Mesendoderm (in vitro differentiated cells): ENCODE data around the gene AFF2.
A peak's percentile ranks its signal among the peaks of the same experiment; 100 is the strongest.

Source experiments
- DNase-seq: peaks from one replicate; pipeline ENCODE4 v3.0.0; 2013
- H2AK5ac ChIP-seq: 2 replicates; pipeline ENCODE4 v1.6.1; 2013; ENCODE audit warnings: low read length, inconsistent platforms
- H2BK120ac ChIP-seq: 2 replicates; pipeline ENCODE4 v1.6.1; 2013; ENCODE audit warnings: low read depth, mild to moderate bottlenecking, low read length, moderate library complexity, mixed read lengths
- H2BK15ac ChIP-seq: replicated peaks from 2 replicates; pipeline ENCODE4 v1.6.1; 2013; ENCODE audit warnings: low read depth, mild to moderate bottlenecking, moderate library complexity
- H2BK5ac ChIP-seq: 2 replicates; pipeline ENCODE4 v1.6.1; 2013; ENCODE audit warnings: low read length, inconsistent platforms
- H3K18ac ChIP-seq: 2 replicates; pipeline ENCODE4 v1.6.1; 2013; ENCODE audit warnings: mild to moderate bottlenecking, low read length, mixed read lengths
- H3K23ac ChIP-seq: one replicate; pipeline ENCODE4 v1.6.1; 2013; ENCODE audit warnings: low read length
- H3K27ac ChIP-seq: 2 replicates; pipeline ENCODE4 v1.5.1; 2013; ENCODE audit warnings: low read depth, mild to moderate bottlenecking, inconsistent platforms, low read length, moderate library complexity
- H3K27me3 ChIP-seq: 2 replicates; pipeline ENCODE4 v1.6.1; 2013; ENCODE audit warnings: low read length, control low read depth, mild to moderate bottlenecking, inconsistent platforms; ENCODE audit not compliant: insufficient read depth, poor library complexity
- H3K36me3 ChIP-seq: 2 replicates; pipeline ENCODE4 v1.6.1; 2013; ENCODE audit warnings: low read length, inconsistent platforms; ENCODE audit not compliant: control insufficient read depth, insufficient read depth
- H3K4ac ChIP-seq: one replicate; pipeline ENCODE4 v1.6.1; 2013; ENCODE audit warnings: low read depth, mild to moderate bottlenecking, low read length, moderate library complexity
- H3K4me1 ChIP-seq: 2 replicates; pipeline ENCODE4 v1.6.1; 2013; ENCODE audit warnings: low read depth, low read length, inconsistent platforms; ENCODE audit not compliant: control insufficient read depth
- H3K4me2 ChIP-seq: 2 replicates; pipeline ENCODE4 v1.6.1; 2013; ENCODE audit warnings: low read length
- H3K4me3 ChIP-seq: 2 replicates; pipeline ENCODE4 v1.5.1; 2013; ENCODE audit warnings: mild to moderate bottlenecking, low read length
- H3K56ac ChIP-seq: one replicate; pipeline ENCODE4 v1.6.1; 2013; ENCODE audit warnings: low read length
- H3K79me1 ChIP-seq: 2 replicates; pipeline ENCODE4 v1.6.1; 2013; ENCODE audit warnings: low read length, inconsistent platforms
- H3K79me2 ChIP-seq: 2 replicates; pipeline ENCODE4 v1.6.1; 2013; ENCODE audit warnings: mild to moderate bottlenecking, low read length; ENCODE audit not compliant: control insufficient read depth, insufficient read depth
- H3K9ac ChIP-seq: 2 replicates; pipeline ENCODE4 v1.6.1; 2013; ENCODE audit warnings: low read length, inconsistent platforms
- H4K5ac ChIP-seq: one replicate; pipeline ENCODE4 v1.6.1; 2013; ENCODE audit warnings: low read length
- H4K8ac ChIP-seq: one replicate; pipeline ENCODE4 v1.6.1; 2013; ENCODE audit warnings: low read depth, mild to moderate bottlenecking, control low read depth, low read length, moderate library complexity
- WGBS: extraction: QIAGEN DNeasy Blood & Tissue Kit; methylation state at CpG from one replicate; pipeline ENCODE4 v1.1.7; 2013; ENCODE audit warnings: low lambda C conversion rate, missing lambda C conversion rate; ENCODE audit not compliant: insufficient coverage; ENCODE audit errors: extremely low coverage; 5-methylcytosine and 5-hydroxymethylcytosine counted together

Gene AFF2

GRCh38 chrX:148537556-148538182 lies 37.3 kb downstream of the AFF2 start:
- Histone ChIP-seq H3K27ac (no peak overlapping the region), H3K36me3 (no peaks in the 10 kb centered on the region)

GRCh38 chrX:148538582-148538981 lies 38.2 kb downstream of the AFF2 start:
- H3K27me3 ChIP-seq: no peaks in the 10 kb centered on the region
- no peaks in the 10 kb centered on the region for H3K79me2 ChIP-seq
- no peak overlapping the region for H2AK5ac ChIP-seq
- H3K4me3 ChIP-seq: no peak overlapping the region
- no peaks in the 10 kb centered on the region for H3K79me1 ChIP-seq
- no peaks in the 10 kb centered on the region for H3K4me1 ChIP-seq
- no peak overlapping the region for H3K23ac ChIP-seq
- H3K4me2 ChIP-seq: no peak overlapping the region
- no peak for DNase-seq
- no peak overlapping the region for H2BK15ac ChIP-seq
- no peak overlapping the region for H4K5ac ChIP-seq
- H3K4ac ChIP-seq: no peak overlapping the region
- H2BK120ac ChIP-seq: no peak overlapping the region
- no peak overlapping the region for H3K27ac ChIP-seq
- H2BK5ac ChIP-seq: no peak overlapping the region
- no peak overlapping the region for H3K9ac ChIP-seq
- H3K18ac ChIP-seq: no peak overlapping the region
- H3K36me3 ChIP-seq: no peaks in the 10 kb centered on the region
- no CpG with 5 or more reads among the region's 2 CpGs for WGBS
- no peak overlapping the region for H3K56ac ChIP-seq
- no peak overlapping the region for H4K8ac ChIP-seq

More at GRCh38 chrX:148537556-148538182, 37.3 kb downstream of the AFF2 start:
- Histone ChIP-seq H3K27me3 (no peaks in the 10 kb centered on the region), H4K5ac (no peak overlapping the region), H2AK5ac (no peak overlapping the region), H2BK120ac (no peak overlapping the region), H3K4me2 (no peak overlapping the region), H3K4me1 (no peaks in the 10 kb centered on the region), H4K8ac (no peak overlapping the region), H3K18ac (no peak overlapping the region), H3K4ac (no peak overlapping the region), H3K9ac (no peak overlapping the region), H2BK15ac (no peak overlapping the region), H3K56ac (no peak overlapping the region), H3K79me1 (no peaks in the 10 kb centered on the region), H3K79me2 (no peaks in the 10 kb centered on the region), H3K4me3 (no peak overlapping the region), H3K23ac (no peak overlapping the region), H2BK5ac (no peak overlapping the region)
- peak; percentile 20 for DNase-seq
- no CpG with 5 or more reads among the region's 15 CpGs for WGBS

DNA sequence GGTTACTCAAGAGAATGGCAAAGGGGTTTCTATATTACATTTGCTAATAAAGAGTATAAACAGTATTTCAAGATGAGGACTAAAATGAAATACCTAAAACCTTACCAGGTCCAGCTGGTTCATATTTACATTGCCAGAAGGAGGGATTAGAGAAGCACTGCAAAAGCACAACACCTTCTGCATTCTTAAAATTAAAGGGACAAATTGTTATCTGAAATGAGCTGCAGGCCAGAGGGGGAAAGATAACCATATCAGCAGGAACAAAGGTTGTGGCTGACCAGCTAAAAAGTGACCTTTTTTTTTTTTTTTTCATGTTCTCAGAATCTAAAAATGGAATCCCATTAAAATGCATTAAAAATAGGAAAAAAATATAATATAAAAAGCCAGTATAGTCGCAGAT lies 39.7 kb downstream of the AFF2 start:
- Histone ChIP-seq H4K8ac (no peak overlapping the region), H3K4me2 (no peak overlapping the region), H3K56ac (no peak overlapping the region), H4K5ac (no peak overlapping the region), H3K9ac (no peak overlapping the region), H2BK120ac (no peak overlapping the region), H3K4ac (no peak overlapping the region), H2BK5ac (no peak overlapping the region), H3K36me3 (no peaks in the 10 kb centered on the region), H3K4me3 (no peak overlapping the region), H3K18ac (no peak overlapping the region), H3K79me1 (no peaks in the 10 kb centered on the region), H3K4me1 (no peaks in the 10 kb centered on the region), H2AK5ac (no peak overlapping the region), H3K23ac (no peak overlapping the region), H3K27me3 (no peaks in the 10 kb centered on the region), H3K79me2 (no peaks in the 10 kb centered on the region), H3K27ac (no peak overlapping the region), H2BK15ac (no peak overlapping the region)
- peak; percentile 45 for DNase-seq
- WGBS: no CpG with 5 or more reads among the region's 1 CpG

- Histone ChIP-seq H2AK5ac (no peak overlapping the region), H4K8ac (no peak overlapping the region), H2BK15ac (no peak overlapping the region), H2BK120ac (no peak overlapping the region), H3K27me3 (no peaks in the 10 kb centered on the region), H3K4me2 (no peak overlapping the region), H3K18ac (no peak overlapping the region), H3K79me2 (no peaks in the 10 kb centered on the region), H3K79me1 (no peaks in the 10 kb centered on the region), H3K4me3 (no peak overlapping the region), H3K56ac (no peak overlapping the region), H4K5ac (no peak overlapping the region), H3K23ac (no peak overlapping the region), H3K4ac (no peak overlapping the region), H3K4me1 (no peaks in the 10 kb centered on the region), H3K36me3 (no peaks in the 10 kb centered on the region), H2BK5ac (no peak overlapping the region), H3K27ac (no peak overlapping the region), H3K9ac (no peak overlapping the region)
- DNase-seq: no peak
- no CpG with 5 or more reads among the region's 10 CpGs for WGBS
These were observed 40.5 kb downstream of the AFF2 start for GRCh38 chrX:148540671-148541583.

DNA sequence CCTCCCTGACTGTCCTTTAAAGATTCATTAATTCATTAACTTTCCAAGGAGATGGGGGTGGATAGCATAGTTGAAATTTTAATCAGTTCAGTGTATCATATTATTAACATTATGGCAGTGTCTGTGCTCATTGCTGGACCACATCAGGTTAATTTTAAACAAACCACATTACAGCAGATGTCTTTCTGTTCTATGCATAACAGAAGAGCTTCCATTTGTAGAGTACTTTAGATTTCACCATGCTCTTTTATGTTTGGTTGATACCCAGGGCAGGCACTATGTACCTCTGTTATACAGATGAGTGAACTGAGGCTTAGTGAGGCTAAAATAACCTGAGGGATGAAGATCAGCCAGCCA lies 41.1 kb downstream of the AFF2 start:
- Histone ChIP-seq H3K56ac (no peak overlapping the region), H4K5ac (no peak overlapping the region), H2AK5ac (no peak overlapping the region), H3K4me3 (no peak overlapping the region), H4K8ac (no peak overlapping the region), H3K4me1 (no peaks in the 10 kb centered on the region), H2BK5ac (no peak overlapping the region), H3K27me3 (no peaks in the 10 kb centered on the region), H3K79me2 (no peaks in the 10 kb centered on the region), H2BK120ac (no peak overlapping the region), H3K9ac (no peak overlapping the region), H3K4me2 (no peak overlapping the region), H3K4ac (no peak overlapping the region), H3K27ac (no peak overlapping the region), H3K18ac (no peak overlapping the region), H3K36me3 (no peaks in the 10 kb centered on the region), H3K79me1 (no peaks in the 10 kb centered on the region), H3K23ac (no peak overlapping the region), H2BK15ac (no peak overlapping the region)
- no peak for DNase-seq
